Activated naive CD4-positive, alpha-beta T cell treated with anti-CD3 and anti-CD28 coated beads, Interleukin-2, amount 50 U/mL, for 24 hours (primary cell): ENCODE data around the gene ARNT2.

Experiments used
- H3K27ac Mint-ChIP-seq: one replicate; pipeline ENCODE4 v1.8.0; 2021; ENCODE audit warnings: mild to moderate bottlenecking, mixed read lengths
- H3K27me3 Mint-ChIP-seq: one replicate; pipeline ENCODE4 v1.8.0; 2021; ENCODE audit warnings: mixed read lengths
- H3K36me3 Mint-ChIP-seq: one replicate; pipeline ENCODE4 v1.8.0; 2021; ENCODE audit warnings: mixed read lengths
- H3K4me1 Mint-ChIP-seq: one replicate; pipeline ENCODE4 v1.8.0; 2021; ENCODE audit warnings: mixed read lengths
- H3K4me3 Mint-ChIP-seq: one replicate; pipeline ENCODE4 v1.8.0; 2021; ENCODE audit warnings: mild to moderate bottlenecking, mixed read lengths
- H3K9me3 Mint-ChIP-seq: one replicate; pipeline ENCODE4 v1.8.0; 2021; ENCODE audit warnings: mixed read lengths

ARNT2 gene

DNA sequence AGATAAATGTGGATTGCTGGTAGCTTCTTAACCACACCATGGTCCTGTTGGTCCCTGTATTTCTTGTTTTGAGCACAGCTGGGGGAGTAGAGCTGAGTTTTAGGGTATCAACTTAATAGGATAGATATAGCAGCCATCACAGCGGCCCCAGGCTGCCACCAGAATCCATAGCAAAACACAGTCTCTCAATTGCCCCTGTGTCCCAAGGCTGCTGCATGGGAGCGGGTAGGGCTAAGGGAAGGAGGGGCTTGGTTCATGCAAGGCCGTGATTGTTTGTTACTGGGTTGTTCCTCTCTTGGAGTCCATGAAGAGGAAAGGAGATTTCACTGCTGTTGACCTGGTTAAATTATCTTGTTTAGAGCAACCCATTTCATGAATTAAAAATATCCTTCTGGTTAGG is 22.1 kb downstream of the ARNT2 start:
- H3K4me1 Mint-ChIP-seq, result no peaks in the 10 kb centered on the region
- H3K27me3 Mint-ChIP-seq, result no peaks in the 10 kb centered on the region
- H3K4me3 Mint-ChIP-seq, result no peak overlapping the region
- H3K9me3 Mint-ChIP-seq, result no peaks in the 10 kb centered on the region
- H3K36me3 Mint-ChIP-seq, result no peaks in the 10 kb centered on the region
- H3K27ac Mint-ChIP-seq, result no peak overlapping the region

DNA sequence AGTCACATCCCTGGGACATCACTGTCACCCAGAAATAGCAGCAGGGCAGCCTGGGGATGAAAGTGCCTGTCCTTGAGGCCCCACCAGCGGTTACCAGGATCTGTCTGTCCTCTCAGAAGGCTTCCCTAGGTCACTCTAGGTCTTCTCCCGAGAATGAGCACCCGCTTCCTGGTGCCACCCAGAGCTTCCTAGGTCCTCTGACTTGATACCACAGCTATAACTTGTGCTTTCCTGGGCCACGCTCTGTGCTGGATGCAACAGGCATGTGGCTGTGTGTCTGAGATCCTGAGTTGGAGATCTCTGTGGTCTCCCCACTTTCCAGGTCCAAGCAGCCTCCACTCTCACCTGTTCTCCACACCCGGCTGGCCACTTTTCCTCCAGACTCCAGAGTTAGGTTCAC is 25.8 kb downstream of the ARNT2 start:
- H3K4me1 Mint-ChIP-seq, result no peaks in the 10 kb centered on the region
- H3K9me3 Mint-ChIP-seq, result no peaks in the 10 kb centered on the region
- no peak overlapping the region for H3K4me3 Mint-ChIP-seq
- no peak overlapping the region for H3K27ac Mint-ChIP-seq
- H3K27me3 Mint-ChIP-seq, result no peaks in the 10 kb centered on the region
- H3K36me3 Mint-ChIP-seq, result no peaks in the 10 kb centered on the region

DNA sequence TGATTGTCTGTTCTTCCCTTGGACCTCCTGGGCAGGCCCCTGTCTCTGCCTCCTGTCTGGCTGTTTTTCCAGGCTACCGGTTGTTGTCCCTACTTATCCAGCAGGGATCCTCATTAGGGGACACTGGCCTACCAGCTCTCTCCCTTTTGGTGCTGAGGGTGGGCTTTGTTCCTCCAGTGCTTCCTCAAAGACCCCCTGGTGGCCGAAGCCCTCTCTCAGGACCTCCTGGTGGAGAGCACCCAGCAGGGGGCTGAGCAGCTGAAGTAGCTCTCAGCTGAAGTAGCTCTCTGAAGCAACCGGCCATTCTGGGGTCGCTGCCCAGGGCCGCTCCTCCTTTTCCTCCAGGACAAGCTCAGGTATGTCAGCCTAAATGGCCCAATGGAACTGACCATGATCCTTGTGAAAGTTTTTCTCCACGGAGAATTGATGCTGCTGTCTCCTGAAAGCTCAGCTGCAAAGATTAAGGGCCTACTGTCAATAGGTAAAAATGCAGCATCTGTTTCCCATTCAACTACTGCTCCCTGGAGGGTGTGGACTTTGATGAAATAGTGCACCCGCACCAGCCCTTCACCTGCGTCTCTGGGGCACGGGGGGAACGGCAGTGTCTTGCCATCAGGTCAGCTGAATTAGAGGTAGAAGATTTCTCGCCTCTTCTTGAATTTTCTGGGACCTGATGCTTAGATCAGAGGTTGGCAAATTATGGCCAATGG is 27.6 kb downstream of the ARNT2 start:
- H3K9me3 Mint-ChIP-seq, result no peaks in the 10 kb centered on the region
- H3K27me3 Mint-ChIP-seq, result no peaks in the 10 kb centered on the region
- no peaks in the 10 kb centered on the region for H3K36me3 Mint-ChIP-seq
- no peak overlapping the region for H3K4me3 Mint-ChIP-seq
- no peak overlapping the region for H3K27ac Mint-ChIP-seq
- no peaks in the 10 kb centered on the region for H3K4me1 Mint-ChIP-seq

DNA sequence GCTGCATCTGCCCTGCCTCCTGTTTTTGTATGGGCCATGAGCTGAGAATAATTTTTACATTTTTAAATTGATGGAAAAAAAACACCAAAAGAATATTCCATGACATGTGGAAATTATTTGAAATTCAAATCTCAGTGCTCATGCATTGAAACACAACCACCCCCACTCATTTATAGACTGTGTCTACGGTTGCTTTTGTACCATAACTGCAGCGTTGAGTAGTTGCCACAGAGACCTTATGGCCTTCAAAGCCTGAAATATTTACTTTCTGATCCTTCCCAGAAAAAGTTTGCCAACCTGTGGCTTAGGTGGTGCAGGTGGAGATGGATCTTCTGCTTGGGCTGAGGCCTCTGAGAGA is 28.1 kb downstream of the ARNT2 start:
- H3K4me3 Mint-ChIP-seq, result no peak overlapping the region
- no peaks in the 10 kb centered on the region for H3K36me3 Mint-ChIP-seq
- H3K27ac Mint-ChIP-seq, result no peak overlapping the region
- no peaks in the 10 kb centered on the region for H3K9me3 Mint-ChIP-seq
- no peaks in the 10 kb centered on the region for H3K4me1 Mint-ChIP-seq
- H3K27me3 Mint-ChIP-seq, result no peaks in the 10 kb centered on the region

DNA sequence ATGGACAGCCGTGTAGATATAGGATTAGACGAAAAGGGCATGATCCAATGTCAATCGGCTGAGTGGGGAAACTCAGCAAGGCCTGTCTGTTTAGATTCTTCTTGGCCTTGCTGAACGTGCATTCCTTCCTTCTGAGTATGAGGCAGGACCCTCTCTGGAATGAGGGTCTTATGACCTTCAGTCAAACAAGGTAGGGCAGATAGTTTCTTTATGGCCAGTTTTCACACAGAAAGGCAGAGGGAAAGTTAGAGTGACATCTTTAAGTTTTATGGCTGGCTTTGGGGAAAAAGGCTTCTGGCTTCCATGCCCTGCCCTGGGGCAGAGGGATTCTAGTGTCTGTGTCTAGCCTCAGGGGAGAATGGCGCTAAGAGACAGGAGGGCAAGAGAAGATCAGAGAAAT is 29.7 kb downstream of the ARNT2 start:
- Mint-ChIP-seq H3K9me3 (no peaks in the 10 kb centered on the region), H3K36me3 (no peaks in the 10 kb centered on the region), H3K4me3 (no peak overlapping the region), H3K27ac (no peak overlapping the region), H3K27me3 (no peaks in the 10 kb centered on the region), H3K4me1 (no peaks in the 10 kb centered on the region)

DNA sequence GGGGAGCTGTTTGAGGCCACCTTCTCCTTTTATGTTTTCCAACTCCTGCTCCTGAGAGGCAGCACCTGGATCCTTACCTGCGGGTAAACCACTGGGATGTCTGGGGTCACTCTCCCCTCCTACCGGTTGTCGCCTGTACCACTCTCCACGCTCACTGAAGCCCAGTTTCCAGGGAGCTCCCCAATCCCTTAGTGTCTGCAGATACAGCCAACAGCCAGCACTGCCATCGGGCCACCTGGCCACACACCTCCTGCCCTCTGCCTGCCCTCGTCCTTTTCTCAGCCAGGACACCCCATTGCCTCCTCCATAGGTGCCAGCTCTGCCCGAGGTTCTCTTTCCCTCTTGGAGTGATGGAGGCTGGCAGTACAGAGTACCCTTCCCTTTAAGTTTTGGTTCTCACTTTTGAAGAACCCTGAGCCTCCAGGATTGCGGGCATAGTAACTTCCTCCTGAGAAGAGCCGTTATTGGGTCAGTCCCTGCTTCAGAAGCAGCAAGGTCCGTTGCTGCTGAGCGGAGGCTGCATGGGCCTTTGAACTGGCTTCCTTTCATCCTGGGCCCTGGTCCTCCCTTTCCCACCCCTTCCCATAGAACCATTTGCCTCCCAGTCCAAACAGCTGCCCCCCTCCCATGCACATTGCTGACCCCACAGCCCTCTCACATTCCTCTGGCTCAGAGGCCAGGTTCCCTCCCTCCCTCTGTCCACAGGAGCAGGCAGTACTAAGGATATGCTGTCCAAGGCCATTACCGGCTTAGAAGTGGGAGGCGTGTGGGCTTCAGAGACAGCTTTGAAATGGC is 30.9 kb downstream of the ARNT2 start:
- Mint-ChIP-seq H3K27me3 (no peaks in the 10 kb centered on the region), H3K4me3 (no peak overlapping the region), H3K27ac (no peak overlapping the region), H3K36me3 (no peaks in the 10 kb centered on the region), H3K4me1 (no peaks in the 10 kb centered on the region), H3K9me3 (no peaks in the 10 kb centered on the region)

DNA sequence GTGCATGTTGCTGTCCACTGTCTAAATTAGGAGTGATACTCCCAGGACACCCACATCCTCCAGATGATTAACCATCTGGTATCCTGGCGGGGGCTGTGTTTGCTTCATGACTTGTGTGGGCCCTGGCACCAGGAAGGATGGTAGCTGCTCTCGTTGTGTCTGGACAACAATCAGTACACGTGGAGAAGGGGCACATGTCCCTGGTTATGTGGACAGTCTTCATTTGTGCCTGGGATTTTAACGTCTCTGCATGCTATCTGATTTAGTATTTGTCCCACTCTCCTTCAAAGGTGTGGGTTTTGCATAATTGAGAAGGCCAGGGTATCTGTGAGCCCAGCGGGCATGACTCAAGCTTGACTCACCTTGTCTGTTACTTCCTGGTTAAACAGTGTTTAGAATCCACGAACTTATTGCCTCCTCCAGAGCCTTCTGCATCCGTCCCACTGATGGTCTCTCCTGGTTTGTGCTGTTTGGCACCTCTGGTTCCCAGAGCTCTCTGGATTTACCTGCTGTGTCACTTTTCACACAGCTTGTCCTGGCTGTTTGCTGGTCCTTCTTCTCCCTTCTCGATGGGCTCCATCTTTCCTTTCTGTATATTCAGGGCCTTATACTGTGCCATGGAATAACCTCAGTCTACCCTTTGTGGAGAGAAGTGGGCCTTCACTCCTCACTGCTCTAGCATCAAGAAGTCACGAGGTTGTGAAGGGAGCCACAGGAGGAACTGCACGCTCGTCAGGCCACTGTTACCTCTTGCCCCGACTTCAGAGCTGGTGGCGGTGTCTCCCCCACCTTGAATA is 32.5 kb downstream of the ARNT2 start:
- H3K4me3 Mint-ChIP-seq, result no peak overlapping the region
- peaks cover 6% of the 10 kb centered on the region for H3K27me3 Mint-ChIP-seq
- H3K4me1 Mint-ChIP-seq, result no peaks in the 10 kb centered on the region
- no peaks in the 10 kb centered on the region for H3K36me3 Mint-ChIP-seq
- H3K9me3 Mint-ChIP-seq, result no peaks in the 10 kb centered on the region
- no peak overlapping the region for H3K27ac Mint-ChIP-seq

DNA sequence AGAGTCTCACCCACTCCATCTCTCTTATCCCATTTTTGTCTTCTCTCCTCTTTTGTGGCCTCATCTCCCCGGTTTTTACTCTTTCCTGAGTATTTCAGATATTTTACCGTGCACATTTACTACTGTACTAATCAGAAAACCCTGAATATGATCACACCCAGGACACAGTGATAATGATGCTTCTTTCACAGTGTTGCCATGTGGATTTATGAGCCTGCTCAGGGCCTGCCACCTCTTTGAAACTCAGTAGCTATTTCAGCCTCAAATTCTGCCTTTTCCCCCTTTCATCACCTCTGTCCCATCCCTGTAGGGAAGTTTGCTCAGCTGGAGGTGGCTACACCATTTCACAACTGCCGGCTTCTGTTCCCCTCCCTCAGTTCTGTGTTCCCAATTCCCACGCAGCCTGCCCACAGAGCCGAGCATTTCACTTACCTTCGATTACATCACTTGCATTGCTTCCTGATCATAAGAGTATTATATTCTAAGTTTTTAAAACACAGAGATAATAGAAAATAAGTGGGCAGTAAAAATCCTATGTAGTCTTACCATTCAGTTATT is 33.2 kb downstream of the ARNT2 start:
- H3K27me3 Mint-ChIP-seq, result peaks cover 8% of the 10 kb centered on the region

DNA sequence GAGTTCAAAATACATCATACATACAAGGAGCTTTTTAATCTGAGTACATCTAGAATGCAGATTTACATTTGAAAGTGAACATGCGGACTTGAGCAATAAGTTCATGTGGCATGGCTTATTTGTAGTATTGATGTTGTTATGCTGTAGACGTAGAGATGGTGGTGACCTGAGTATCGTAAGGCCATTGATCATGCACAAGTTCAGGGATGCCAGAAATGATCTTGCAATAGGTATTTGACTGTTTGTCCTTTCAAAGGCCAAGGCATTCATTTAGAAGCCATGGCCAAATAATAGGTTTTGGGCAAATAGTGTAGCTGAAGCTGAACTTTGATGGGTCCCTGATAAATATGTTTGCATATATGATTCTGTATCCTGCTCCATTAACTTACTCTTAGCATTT is 35.0 kb downstream of the ARNT2 start:
- no peaks in the 10 kb centered on the region for H3K9me3 Mint-ChIP-seq
- no peaks in the 10 kb centered on the region for H3K36me3 Mint-ChIP-seq
- peaks cover 8% of the 10 kb centered on the region for H3K27me3 Mint-ChIP-seq
- no peaks in the 10 kb centered on the region for H3K4me1 Mint-ChIP-seq
- no peak overlapping the region for H3K27ac Mint-ChIP-seq
- H3K4me3 Mint-ChIP-seq, result no peak overlapping the region

More for the DNA sequence above, 33.2 kb downstream of the ARNT2 start:
- no peaks in the 10 kb centered on the region for H3K36me3 Mint-ChIP-seq
- H3K27ac Mint-ChIP-seq, result no peak overlapping the region
- no peaks in the 10 kb centered on the region for H3K4me1 Mint-ChIP-seq
- H3K4me3 Mint-ChIP-seq, result no peak overlapping the region
- H3K9me3 Mint-ChIP-seq, result no peaks in the 10 kb centered on the region

DNA sequence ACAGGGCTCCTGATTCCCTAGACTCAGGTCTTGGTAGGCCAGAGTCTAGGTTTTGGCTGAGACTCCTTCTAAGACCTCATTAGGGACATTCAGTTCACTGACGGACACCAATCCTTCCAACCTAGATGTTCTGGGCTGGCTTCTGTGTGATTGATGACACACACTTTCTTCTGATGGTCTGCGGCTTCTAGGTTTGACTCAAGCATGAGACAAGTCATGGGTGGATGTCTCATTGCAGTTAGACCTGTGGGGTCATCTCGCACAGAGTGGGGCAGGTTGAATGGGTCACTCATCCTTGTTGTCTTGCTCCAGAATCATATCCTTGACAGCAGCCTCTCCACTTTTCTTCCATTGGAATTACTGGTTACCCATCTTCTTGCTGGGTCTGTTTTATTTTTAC is 35.8 kb downstream of the ARNT2 start:
- H3K27me3 Mint-ChIP-seq, result peaks cover 8% of the 10 kb centered on the region
- no peaks in the 10 kb centered on the region for H3K36me3 Mint-ChIP-seq
- no peak overlapping the region for H3K4me3 Mint-ChIP-seq
- no peaks in the 10 kb centered on the region for H3K9me3 Mint-ChIP-seq
- no peak overlapping the region for H3K27ac Mint-ChIP-seq
- H3K4me1 Mint-ChIP-seq, result no peaks in the 10 kb centered on the region

DNA sequence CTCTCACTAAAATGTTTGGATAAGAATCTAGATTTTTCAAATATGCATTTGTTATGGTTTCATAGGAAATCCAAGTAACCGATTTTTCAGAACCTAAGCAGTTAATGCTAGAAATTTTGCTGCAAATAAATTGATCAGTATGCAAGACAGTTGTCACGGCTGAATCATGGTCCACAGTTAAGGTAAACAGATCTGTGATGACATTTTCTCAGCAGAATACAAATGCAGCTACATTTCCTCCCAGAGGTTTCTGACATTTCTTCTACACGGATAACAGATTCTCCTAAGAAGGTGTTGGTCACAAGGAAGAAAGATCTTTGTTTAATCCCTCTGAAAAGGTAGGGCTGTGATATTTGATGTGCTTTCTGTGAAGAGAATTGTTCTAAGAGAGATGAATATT is 36.9 kb downstream of the ARNT2 start:
- H3K27me3 Mint-ChIP-seq, result peaks cover 8% of the 10 kb centered on the region
- no peaks in the 10 kb centered on the region for H3K9me3 Mint-ChIP-seq
- H3K4me1 Mint-ChIP-seq, result no peaks in the 10 kb centered on the region
- no peak overlapping the region for H3K27ac Mint-ChIP-seq
- H3K36me3 Mint-ChIP-seq, result no peaks in the 10 kb centered on the region
- H3K4me3 Mint-ChIP-seq, result no peak overlapping the region

DNA sequence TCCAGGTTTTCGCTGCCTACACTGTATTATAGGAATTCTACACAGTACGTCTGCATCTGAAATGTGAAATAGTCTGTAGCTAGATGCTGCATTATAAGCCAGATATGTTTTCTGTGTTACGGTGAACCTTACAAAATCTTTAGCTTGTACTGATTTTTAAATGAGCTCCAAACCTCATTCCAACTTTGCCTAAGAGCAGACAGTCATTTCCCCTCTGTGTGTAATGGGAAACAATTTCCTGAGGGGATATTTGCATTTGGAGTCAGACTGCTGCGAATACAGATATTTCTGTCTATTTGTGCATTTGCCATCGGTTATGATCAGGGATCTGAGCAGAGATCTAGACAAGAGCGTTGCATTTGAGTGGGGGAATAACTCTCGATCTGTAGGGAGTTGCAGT is 37.5 kb downstream of the ARNT2 start:
- peaks cover 8% of the 10 kb centered on the region for H3K27me3 Mint-ChIP-seq
- no peaks in the 10 kb centered on the region for H3K4me1 Mint-ChIP-seq
- no peaks in the 10 kb centered on the region for H3K36me3 Mint-ChIP-seq
- no peak overlapping the region for H3K27ac Mint-ChIP-seq
- H3K4me3 Mint-ChIP-seq, result no peak overlapping the region
- no peaks in the 10 kb centered on the region for H3K9me3 Mint-ChIP-seq

DNA sequence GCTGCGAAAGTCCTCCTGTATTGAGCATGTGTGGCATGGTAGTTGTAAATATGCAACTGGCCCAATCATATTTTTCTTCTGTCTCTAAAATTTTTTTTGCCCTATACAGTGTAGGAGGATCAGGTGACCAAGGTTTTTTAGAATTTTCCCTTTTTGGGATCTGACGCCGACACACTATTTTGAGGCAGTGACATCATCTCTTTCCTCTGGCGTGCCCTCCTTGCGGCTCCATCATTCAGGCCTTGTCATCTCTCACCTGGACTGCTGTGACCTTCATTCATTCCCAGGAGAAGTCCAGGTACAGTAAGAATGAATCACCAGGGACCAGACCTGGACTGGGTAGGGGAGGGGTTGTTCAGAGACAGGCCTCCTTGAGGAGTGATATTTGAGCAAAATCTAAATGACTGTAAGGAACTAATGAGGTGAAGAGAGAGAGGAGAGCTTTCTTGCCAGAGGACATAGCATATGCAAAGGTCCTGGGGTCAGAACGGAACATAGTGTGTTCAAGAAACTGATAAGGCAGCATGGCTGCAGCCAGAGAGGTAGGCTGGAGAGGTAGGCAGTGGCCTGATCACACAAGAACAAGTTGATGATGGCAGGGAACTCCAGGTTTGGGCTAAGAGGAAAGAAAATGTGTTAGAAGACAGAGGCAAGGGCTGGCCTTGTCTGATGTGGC is 38.7 kb downstream of the ARNT2 start:
- H3K27me3 Mint-ChIP-seq, result peaks cover 8% of the 10 kb centered on the region
- no peak overlapping the region for H3K27ac Mint-ChIP-seq
- no peak overlapping the region for H3K4me3 Mint-ChIP-seq
- H3K9me3 Mint-ChIP-seq, result no peaks in the 10 kb centered on the region
- no peaks in the 10 kb centered on the region for H3K4me1 Mint-ChIP-seq
- no peaks in the 10 kb centered on the region for H3K36me3 Mint-ChIP-seq

DNA sequence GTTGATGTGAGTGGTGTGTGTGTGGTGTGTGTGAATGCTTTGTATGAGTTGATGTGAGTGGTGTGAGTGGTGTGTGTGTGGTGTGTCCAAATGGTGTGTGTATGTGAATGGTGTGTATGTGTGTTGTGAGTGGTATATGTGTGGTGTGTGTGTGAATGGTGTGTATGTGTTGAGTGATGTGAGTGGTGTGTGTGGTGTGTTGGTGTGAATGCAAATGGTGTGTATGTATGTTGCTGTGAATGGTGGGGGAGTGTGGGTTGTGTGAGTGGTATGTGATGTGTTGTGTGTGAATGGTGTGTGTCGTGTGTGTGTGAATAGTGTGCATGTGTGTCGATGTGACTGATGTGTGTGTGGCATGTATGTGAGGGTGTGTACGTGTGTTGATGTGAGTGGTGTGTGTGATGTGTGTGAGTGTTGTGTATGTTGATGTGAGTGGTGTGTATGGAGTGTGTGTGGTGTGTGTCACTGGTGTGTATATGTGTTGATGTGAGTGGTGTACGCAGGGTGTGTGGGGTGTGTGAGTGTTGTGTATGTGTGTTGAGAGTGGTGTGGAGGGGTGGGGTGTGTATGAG is 40.6 kb downstream of the ARNT2 start:
- Mint-ChIP-seq H3K27ac (no peak overlapping the region), H3K27me3 (peaks cover 8% of the 10 kb centered on the region), H3K4me1 (no peaks in the 10 kb centered on the region), H3K9me3 (no peaks in the 10 kb centered on the region), H3K36me3 (no peaks in the 10 kb centered on the region), H3K4me3 (no peak overlapping the region)
